HG02973 (cell line): Measurements from ENCODE around the gene RAB1A.

Experiments used
- ATAC-seq: cut with Tn5 transposase; IDR thresholded peaks from one replicate; pipeline ENCODE4 v1.9.1; 2021; ENCODE audit warnings: moderate library complexity; ENCODE audit not compliant: unreplicated experiment

The RAB1A gene

DNA sequence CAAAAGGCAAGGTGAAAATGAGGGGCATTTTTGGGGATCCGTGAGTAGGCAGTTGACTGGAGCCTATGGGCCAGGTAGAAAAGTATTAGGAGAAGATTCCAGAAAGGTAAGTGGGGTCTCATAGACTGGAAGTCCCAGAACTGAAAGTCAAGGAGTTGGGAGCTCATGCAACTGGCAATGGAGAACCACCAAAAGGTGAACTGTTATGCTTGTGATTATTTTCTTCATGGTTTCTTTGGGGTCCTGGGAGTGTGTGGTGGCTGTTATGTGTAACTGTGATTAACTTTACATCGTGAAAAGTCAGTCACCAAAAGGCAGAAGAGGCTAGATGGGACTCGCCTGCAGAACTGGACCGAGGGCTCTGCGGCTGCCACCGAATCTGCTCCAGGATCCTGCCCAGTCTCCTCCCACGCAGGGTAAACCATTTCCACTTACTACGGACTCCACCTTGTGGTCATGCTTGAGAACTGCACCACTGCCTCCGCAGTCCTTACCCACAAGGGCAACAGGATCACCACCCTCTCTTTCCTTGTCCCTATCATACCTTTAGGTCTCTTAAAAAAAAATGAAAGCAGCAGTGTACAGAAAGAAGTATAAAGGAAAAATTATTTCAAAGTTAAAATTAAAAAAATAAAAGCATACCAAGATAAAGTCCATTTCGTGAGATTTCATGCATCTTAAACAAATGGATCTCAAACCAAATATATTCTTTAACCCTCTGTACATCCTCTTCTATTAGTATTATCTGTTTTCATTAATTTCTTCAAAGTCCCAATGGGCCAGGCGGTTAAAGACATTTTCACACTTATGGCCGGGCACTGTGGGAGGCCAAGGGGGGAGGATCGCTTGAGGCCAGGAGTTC is 89.3 kb downstream of the RAB1A start:
- ATAC-seq, result peak; percentile 60

DNA sequence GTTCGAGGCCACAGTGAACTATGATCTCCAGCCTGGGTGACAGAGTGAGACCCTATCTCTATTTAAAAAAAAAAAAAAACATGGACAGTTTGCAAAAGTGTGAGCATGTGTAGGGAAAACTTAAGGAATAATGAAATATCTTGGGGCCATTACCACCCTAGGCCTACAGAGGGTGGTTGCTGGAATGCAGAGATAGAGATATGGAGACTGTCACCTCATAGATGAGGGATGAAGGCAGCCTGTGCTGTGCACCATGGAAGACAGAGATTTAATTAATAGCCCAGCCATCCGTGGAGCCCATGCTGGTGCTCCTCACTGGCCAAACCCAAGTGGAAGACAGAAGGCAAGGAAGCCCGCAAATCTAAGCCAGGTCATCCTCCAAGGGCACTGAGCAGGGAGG is 90.3 kb downstream of the RAB1A start:
- no peak for ATAC-seq

DNA sequence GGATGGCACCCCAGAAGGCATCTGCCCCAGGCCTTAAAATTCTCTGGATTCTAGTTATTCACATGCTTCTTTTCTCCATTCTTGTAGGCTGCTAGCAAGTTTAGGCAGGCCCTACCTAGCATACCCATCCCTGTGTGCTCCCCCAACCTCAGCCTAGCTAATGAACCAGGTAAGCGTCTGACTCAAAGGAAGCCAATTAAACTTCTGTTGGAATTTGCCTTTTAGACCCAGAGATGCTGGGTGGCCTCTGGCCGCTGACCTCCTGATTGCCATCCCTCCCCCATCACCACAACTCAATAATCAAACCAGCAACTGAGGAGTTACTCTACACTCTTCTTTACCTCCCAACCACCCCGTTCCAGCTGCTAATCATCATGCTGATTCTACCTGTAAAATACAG is 92.7 kb downstream of the RAB1A start:
- ATAC-seq, result no peak
